Osteoblast (primary cell): ENCODE data around the gene RABL2B. TPM values are rescaled to one million over a fixed set of nuclear protein-coding genes. Genes with fewer than 3 reads are reported as not detected.

ENCODE experiments used
- DNase-seq: peaks from one replicate; pipeline ENCODE4 v3.0.0; 2011; ENCODE audit warnings: low spot score, mixed read lengths; ENCODE audit not compliant: insufficient read length; ENCODE audit errors: missing footprints
- H2AFZ ChIP-seq: 2 replicates; pipeline ENCODE4 v1.6.0; 2011; ENCODE audit warnings: mild to moderate bottlenecking, low read length
- H3K27ac ChIP-seq: 2 replicates; pipeline ENCODE4 v1.5.1; 2011; ENCODE audit warnings: mild to moderate bottlenecking, low read depth, low read length, moderate library complexity
- H3K27me3 ChIP-seq: 2 replicates; pipeline ENCODE4 v1.6.0; 2012; ENCODE audit warnings: mild to moderate bottlenecking, control low read depth, inconsistent platforms, low read length, moderate library complexity; ENCODE audit not compliant: insufficient read depth
- H3K36me3 ChIP-seq: 2 replicates; pipeline ENCODE4 v1.5.1; 2011; ENCODE audit warnings: mild to moderate bottlenecking, low read length, control low read depth, moderate library complexity; ENCODE audit not compliant: insufficient read depth
- H3K4me1 ChIP-seq: 2 replicates; pipeline ENCODE4 v1.5.1; 2011; ENCODE audit warnings: mild to moderate bottlenecking, low read length, control low read depth, moderate library complexity; ENCODE audit not compliant: insufficient read depth
- H3K4me2 ChIP-seq: 2 replicates; pipeline ENCODE4 v1.6.0; 2011; ENCODE audit warnings: mild to moderate bottlenecking, low read length; ENCODE audit not compliant: insufficient read depth
- H3K4me3 ChIP-seq: fragments of 200-600 bp; sonication (generic); 3 replicates; pipeline ENCODE4 v1.5.1; 2012; ENCODE audit warnings: mild to moderate bottlenecking, low read length, inconsistent platforms; ENCODE audit not compliant: insufficient read depth
- H3K79me2 ChIP-seq: 2 replicates; pipeline ENCODE4 v1.6.0; 2012; ENCODE audit warnings: mild to moderate bottlenecking, low read length, control low read depth, inconsistent platforms; ENCODE audit not compliant: insufficient read depth
- H3K9me3 ChIP-seq: 2 replicates; pipeline ENCODE4 v1.5.1; 2011; ENCODE audit warnings: low read depth, low read length, control low read depth
- H4K20me1 ChIP-seq: 2 replicates; pipeline ENCODE4 v1.6.0; 2012; ENCODE audit warnings: mild to moderate bottlenecking, low read length, control low read depth; ENCODE audit not compliant: insufficient read depth
- CTCF ChIP-seq: IDR thresholded peaks from 2 replicates; pipeline ENCODE4 v1.5.1; 2011; ENCODE audit warnings: mild to moderate bottlenecking, low read depth, low read length, moderate library complexity; ENCODE audit errors: extremely low read depth
- total RNA-seq: library from RNA; depleted of rRNA; stranded (reverse); fragments of >200 nt; gene quantifications from 2 replicates; pipeline ENCODE4 v1.2.3, GENCODE V29; 2012

Gene RABL2B
- total RNA-seq, 1 donor: 17.7 TPM

- Histone ChIP-seq H2AFZ (no peak overlapping the region), H3K79me2 (no peaks in the 10 kb centered on the region), H3K27ac (no peak overlapping the region), H3K27me3 (peaks cover 12% of the 10 kb centered on the region), H3K9me3 (no peaks in the 10 kb centered on the region), H3K36me3 (no peaks in the 10 kb centered on the region), H3K4me2 (no peak overlapping the region), H4K20me1 (peaks cover 2% of the 10 kb centered on the region), H3K4me1 (no peaks in the 10 kb centered on the region), H3K4me3 (no peak overlapping the region)
- DNase-seq: peak; percentile 90
- TF ChIP-seq CTCF: no peak
Measured at GRCh38 chr22:50729391-50730012, 53.9 kb downstream of the RABL2B start.

- no peak overlapping the region for H2AFZ ChIP-seq
- peaks cover 12% of the 10 kb centered on the region for H3K27me3 ChIP-seq
- no peaks in the 10 kb centered on the region for H3K79me2 ChIP-seq
Measured at GRCh38 chr22:50728523-50728931, 54.9 kb downstream of the RABL2B start.

GRCh38 chr22:50727678-50728522 is 55.5 kb downstream of the RABL2B start:
- no peak for TF ChIP-seq CTCF
- Histone ChIP-seq H4K20me1 (peaks cover 2% of the 10 kb centered on the region), H3K27ac (no peak overlapping the region), H3K79me2 (no peaks in the 10 kb centered on the region), H3K4me1 (no peaks in the 10 kb centered on the region), H3K4me2 (no peak overlapping the region), H3K36me3 (no peaks in the 10 kb centered on the region), H3K9me3 (no peaks in the 10 kb centered on the region), H2AFZ (no peak overlapping the region), H3K27me3 (peaks cover 12% of the 10 kb centered on the region), H3K4me3 (no peak overlapping the region)
- no peak for DNase-seq

More at GRCh38 chr22:50728523-50728931, 54.9 kb downstream of the RABL2B start:
- H3K9me3 ChIP-seq: no peaks in the 10 kb centered on the region
- H3K27ac ChIP-seq: no peak overlapping the region
- H3K4me3 ChIP-seq: no peak overlapping the region
- no peak for DNase-seq
- H3K4me1 ChIP-seq: no peaks in the 10 kb centered on the region
- no peaks in the 10 kb centered on the region for H3K36me3 ChIP-seq
- peaks cover 2% of the 10 kb centered on the region for H4K20me1 ChIP-seq
- no peak overlapping the region for H3K4me2 ChIP-seq
- no peak for TF ChIP-seq CTCF
